ENCODE measurements around the gene SLC11A1.

DNA sequence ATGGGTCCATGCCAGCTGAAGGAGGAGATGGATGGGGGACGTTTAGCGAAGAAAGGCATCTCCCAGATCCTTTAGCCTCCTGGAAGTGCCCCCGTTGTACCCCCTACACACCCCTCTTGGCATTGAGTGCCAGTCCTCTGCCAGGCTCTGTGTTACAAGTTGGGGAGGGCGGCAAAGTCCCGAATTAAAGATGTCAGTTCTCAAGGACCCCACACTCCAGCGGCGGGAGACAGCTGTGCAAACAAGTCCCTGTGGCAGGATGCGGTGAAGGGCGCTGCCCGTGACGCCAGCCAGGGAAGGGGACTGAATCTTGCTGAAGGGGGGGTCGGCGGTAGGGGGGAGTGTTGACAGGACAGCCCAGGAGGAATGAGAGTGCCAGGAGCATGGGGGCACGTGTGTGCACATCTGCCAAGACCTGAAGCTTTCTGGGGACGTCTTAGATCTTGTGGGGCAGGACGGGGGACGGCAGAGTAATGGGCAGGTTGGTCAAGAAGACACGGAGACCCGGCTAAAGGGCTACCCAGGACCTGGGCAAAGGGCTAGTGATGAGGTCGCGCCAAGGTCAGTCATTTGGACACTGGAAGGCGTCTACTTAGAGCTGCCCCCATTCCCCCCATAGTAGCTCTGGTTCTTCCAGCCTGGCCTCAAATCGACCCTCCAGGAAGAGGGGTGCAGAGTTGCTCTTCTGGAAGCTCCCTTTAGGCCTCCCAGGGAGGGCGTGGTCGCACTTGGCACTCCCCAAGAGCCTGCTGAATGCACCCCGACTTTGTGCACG, 14.8 kb downstream of the SLC11A1 start:
- TF ChIP-seq GATA2 (IDR thresholded peaks at IDR 0.05; ENCODE audit: low read depth, low read length) (no peak), GATA3 (IDR thresholded peaks at IDR 0.05; ENCODE audit: low read depth, low read length) (no peak)

All from SH-SY5Y (cell line).